Measurements from ENCODE around the gene FOXP2.

GRCh38 chr7:114418117-114418516 lies 3.5 kb downstream of the FOXP2 start:
- TF ChIP-seq CTCF (IDR thresholded peaks at IDR 0.05; ENCODE audit: poor library complexity): no peak
- TF ChIP-seq EZH2phosphoT487 (IDR thresholded peaks at IDR 0.05; ENCODE audit: low read depth, severe bottlenecking, unreplicated experiment): no peak
- no peak for TF ChIP-seq EZH2 (IDR thresholded peaks at IDR 0.05; ENCODE audit: borderline replicate concordance)
